ENCODE data around the gene NTRK1.

The NTRK1 gene

DNA sequence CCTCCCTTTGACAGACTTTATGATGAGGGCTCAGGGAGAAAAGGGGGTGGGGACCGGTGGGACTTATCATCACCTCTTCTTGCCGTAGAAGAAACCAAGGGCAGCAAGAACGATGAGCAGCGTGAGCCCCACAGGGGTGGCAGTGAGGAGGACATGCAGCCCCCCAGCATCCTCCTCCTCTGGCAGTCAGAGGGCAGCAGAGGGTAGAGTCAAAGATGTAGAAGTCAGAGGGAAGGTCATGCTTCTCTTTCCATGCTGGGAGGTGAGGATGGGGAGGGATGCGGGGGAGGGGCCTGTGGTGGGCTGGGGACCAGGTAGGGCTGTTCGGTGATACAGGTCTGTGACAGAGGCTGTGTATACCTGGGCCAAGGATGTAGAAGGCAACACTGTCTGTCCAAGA is 16.6 kb upstream of the NTRK1 start:
- intact Hi-C loops (cut with micrococcal nuclease), result no loop called here
- H3K4me1 Mint-ChIP-seq (ENCODE audit: low read depth), result peaks cover 20% of the 10 kb centered on the region
- no peak overlapping the region for H3K27ac Mint-ChIP-seq
- peaks cover 92% of the 10 kb centered on the region for H3K27me3 Mint-ChIP-seq
- H3K9me3 Mint-ChIP-seq, result no peaks in the 10 kb centered on the region
- H3K36me3 Mint-ChIP-seq (ENCODE audit: low read depth), result no peaks in the 10 kb centered on the region
- H3K4me3 Mint-ChIP-seq, result no peak overlapping the region

DNA sequence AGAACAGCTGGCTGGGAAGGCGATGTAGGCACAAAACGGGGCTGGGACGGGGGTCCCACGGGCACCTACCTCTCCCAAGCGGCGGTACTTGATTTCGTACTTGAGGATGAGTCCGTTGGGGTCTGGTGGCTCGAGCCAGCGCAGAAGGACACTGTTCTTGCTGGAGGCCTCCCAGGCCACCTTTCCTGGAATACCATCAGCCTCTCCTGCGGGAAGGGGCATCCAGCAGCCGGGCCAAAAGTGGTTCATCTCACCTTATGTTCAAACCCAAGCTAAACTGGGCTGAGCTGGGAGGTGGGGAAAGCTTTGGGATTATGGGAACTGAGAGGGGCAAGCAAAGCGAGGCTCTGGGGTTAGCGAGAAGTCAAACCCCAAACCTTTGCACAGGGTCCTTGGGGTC is 16.0 kb upstream of the NTRK1 start:
- no peaks in the 10 kb centered on the region for H3K9me3 Mint-ChIP-seq
- H3K4me1 Mint-ChIP-seq (ENCODE audit: low read depth), result peaks cover 20% of the 10 kb centered on the region
- intact Hi-C loops (cut with micrococcal nuclease), result no loop called here
- H3K27me3 Mint-ChIP-seq, result peaks cover 92% of the 10 kb centered on the region
- no peak overlapping the region for H3K4me3 Mint-ChIP-seq
- no peak overlapping the region for H3K27ac Mint-ChIP-seq
- no peaks in the 10 kb centered on the region for H3K36me3 Mint-ChIP-seq (ENCODE audit: low read depth)

DNA sequence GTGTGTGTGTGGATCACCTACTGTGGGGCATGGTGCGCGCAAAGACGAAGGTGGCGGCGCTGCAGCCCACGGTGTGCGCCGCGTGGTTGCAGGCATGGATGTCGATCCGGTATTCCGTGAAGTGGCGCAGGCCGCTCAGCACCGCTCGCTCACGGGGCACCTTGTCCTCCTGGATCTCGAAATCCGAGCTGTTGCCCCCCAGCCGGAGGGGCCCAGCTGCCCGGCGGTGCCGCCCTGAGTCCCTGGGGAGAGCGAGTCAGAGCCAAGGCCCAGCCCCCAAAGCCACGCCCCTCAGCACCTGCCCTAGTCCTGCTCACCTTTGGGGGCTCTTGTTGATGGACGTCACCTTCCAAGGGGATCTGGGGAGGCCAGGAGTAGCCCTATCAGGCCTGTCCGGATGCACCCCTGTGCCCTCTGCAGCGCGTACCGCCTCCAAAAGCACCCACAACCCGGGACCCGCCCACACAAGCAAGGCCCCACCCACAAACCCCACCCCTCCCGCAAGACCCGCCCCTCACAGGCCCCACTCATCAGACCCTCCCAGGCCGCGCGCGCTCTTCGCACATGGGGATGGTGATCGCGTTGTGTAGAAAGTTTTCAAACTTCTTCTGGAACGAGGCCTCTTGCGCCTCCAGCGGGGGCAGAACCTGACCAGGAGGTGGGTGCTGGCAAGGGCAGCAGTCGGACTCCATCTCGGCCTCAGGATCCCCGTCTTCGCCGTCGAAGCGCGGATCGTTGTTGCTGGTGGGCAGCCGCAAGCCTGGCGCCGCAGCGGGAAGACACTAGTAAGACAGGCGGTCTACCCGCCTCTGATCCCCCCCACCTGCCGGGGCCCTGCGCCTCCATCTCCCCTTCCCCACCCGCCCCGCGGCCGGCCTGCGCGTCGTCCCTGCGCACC is 15.4 kb upstream of the NTRK1 start:
- Mint-ChIP-seq H3K27me3 (peaks cover 92% of the 10 kb centered on the region), H3K4me3 (no peak overlapping the region), H3K4me1 (ENCODE audit: low read depth) (peaks cover 20% of the 10 kb centered on the region), H3K9me3 (no peaks in the 10 kb centered on the region), H3K36me3 (ENCODE audit: low read depth) (no peaks in the 10 kb centered on the region), H3K27ac (no peak overlapping the region)
- intact Hi-C loops (cut with micrococcal nuclease), result no loop called here

DNA sequence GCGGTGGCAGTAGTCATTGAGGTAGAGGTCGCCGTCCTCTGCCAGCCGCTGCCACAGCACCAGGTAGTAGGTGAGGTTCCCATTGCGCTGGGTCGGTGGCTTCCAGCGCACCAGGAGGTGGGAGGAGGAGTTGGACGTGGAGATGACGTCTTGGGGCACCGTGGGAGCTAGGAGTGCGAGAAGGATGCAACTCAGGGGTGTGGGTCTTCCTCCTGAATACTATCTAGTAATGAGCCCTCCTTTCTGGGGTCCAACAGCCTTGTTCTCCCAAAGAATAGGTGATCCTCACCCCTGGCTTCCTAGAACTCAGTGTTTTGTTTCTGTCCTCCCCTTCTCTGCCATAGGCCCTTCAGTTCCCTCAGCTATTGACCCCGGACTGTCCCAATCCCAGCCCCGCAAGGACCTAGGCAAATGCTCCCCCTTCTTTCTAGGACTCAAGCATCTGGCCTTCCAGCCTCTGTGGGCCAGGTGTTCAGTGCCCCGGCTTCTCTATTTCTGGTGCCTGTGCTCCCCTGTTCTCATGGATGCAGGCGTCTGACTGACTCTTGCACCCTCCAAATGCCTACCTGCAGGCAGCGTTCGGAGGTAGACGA is 14.6 kb upstream of the NTRK1 start:
- Mint-ChIP-seq H3K4me3 (no peak overlapping the region), H3K36me3 (ENCODE audit: low read depth) (no peaks in the 10 kb centered on the region), H3K27ac (no peak overlapping the region), H3K4me1 (ENCODE audit: low read depth) (peaks cover 20% of the 10 kb centered on the region), H3K27me3 (peaks cover 85% of the 10 kb centered on the region), H3K9me3 (no peaks in the 10 kb centered on the region)
- intact Hi-C loops (cut with micrococcal nuclease), result no loop called here

DNA sequence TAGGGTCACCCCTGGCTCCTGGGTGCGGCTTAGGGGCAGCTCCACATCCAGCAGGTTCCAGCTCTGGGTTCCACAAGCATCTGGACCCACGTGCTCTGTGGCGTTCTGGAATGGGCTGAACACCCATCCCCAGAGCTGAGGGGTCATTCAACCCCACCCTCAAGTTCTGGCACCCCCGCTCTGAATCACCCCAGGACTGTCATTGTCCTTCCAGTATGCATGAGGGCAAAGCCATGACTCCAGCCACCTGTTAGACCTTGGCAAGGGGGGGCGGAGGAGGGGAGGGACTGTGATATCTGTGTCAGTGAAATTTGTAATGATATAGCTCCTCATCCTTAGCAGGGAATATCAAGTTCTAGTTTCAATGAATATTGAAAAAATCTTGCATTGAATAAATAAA is 14.0 kb upstream of the NTRK1 start:
- H3K36me3 Mint-ChIP-seq (ENCODE audit: low read depth), result no peaks in the 10 kb centered on the region
- peaks cover 86% of the 10 kb centered on the region for H3K27me3 Mint-ChIP-seq
- intact Hi-C loops (cut with micrococcal nuclease), result no loop called here
- H3K27ac Mint-ChIP-seq, result no peak overlapping the region
- H3K4me1 Mint-ChIP-seq (ENCODE audit: low read depth), result peaks cover 20% of the 10 kb centered on the region
- no peak overlapping the region for H3K4me3 Mint-ChIP-seq
- H3K9me3 Mint-ChIP-seq, result no peaks in the 10 kb centered on the region

DNA sequence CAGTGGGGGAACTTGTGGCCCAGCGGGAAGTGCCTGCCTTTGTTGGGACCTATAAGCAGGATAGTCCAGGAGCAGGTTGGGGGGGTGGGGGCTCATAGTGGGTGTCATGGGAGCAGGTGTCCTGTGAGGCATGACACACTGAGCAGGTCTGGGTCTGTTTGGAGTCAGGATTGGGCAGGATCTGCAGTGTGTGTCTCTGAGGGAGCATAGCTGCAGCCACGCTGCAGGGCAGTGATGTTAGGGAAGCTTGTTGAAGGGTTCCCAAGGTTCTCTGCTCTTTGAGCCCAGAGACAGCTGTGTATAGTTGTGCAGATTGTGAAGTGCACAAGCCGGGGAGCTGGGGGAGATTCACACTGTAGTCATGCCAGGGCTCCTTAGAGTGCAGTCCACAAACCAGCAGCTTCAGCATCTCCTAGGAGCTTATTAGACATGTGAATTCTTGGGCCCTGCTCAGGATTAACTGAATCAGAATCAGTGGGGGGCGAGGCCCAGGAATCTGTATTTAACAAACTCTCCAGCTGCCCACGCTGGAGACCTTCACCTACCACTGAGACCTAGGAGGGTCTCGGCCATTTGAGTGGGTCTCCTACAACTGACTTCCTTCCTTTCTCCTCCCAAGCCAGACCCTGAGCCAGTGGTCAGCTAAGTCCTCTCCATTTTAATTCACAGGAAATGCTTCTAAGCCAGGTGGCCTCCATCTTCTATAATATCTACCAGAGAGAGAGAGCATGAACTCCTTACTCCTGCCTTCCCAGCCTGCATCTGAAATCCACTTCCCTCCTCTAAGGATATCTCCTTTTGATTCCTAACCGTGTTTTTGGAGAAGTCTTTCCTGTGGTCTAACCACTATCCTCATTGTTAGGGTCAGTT is 12.8 kb upstream of the NTRK1 start:
- H3K9me3 Mint-ChIP-seq, result no peaks in the 10 kb centered on the region
- no peaks in the 10 kb centered on the region for H3K36me3 Mint-ChIP-seq (ENCODE audit: low read depth)
- peaks cover 17% of the 10 kb centered on the region for H3K4me1 Mint-ChIP-seq (ENCODE audit: low read depth)
- no peak overlapping the region for H3K4me3 Mint-ChIP-seq
- intact Hi-C loops (cut with micrococcal nuclease), result no loop called here
- H3K27ac Mint-ChIP-seq, result no peak overlapping the region
- peaks cover 81% of the 10 kb centered on the region for H3K27me3 Mint-ChIP-seq

DNA sequence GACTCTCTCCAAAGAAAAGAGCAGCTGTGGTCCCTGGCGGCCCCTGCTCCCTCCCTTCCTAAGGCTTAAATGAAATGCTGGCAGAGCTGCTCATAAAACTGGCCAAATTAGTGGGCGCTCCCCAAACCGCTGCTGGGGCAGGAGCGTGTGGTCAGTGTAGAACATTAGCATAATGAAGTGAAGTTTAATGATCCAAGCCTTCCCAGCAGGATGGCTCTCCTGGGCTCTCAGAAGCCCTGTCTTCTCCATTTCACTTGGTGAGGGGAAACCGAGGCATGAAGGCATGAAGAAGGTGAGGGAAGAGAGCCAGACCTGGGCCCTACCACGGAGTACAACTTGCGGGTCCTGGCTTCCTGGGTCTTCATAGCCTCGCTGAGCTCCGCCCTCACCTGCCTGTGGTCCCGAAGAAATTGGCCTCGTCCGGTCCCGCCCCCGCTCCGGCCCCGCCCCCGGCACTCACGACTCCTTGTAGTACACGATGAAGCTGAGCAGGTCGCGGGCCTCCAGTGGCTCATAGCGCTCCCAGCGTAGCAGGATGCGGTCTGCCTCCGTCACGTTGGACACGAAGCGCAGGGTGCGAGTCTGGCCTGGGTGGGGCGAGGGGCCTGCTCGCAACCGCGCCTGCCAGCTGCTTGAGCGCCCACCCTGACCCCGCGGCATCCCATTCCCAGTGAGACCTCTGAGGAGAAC is 12.1 kb upstream of the NTRK1 start:
- intact Hi-C loops (cut with micrococcal nuclease), result no loop called here
- H3K4me1 Mint-ChIP-seq (ENCODE audit: low read depth), result peaks cover 10% of the 10 kb centered on the region
- no peaks in the 10 kb centered on the region for H3K36me3 Mint-ChIP-seq (ENCODE audit: low read depth)
- peaks cover 81% of the 10 kb centered on the region for H3K27me3 Mint-ChIP-seq
- no peak overlapping the region for H3K4me3 Mint-ChIP-seq
- H3K9me3 Mint-ChIP-seq, result no peaks in the 10 kb centered on the region
- H3K27ac Mint-ChIP-seq, result no peak overlapping the region

DNA sequence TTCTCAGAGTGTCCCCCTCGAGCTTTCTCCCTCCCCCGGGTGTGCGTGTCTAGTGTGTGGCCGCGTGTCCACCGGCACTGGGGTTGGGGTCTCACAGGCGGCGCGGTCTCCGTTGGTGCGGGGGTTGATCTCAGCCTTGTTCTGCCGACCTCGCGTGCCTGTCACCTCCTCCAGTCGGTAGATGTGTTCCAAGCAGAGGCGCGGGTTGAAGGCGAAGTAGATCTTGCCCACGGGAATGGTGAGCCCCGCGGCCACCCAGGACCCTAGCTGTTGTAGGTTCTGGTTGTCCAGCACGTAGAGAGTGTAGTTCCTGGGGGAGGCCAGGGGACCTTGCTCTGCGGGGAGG is 11.5 kb upstream of the NTRK1 start:
- Mint-ChIP-seq H3K4me3 (no peak overlapping the region), H3K27ac (no peak overlapping the region), H3K36me3 (ENCODE audit: low read depth) (no peaks in the 10 kb centered on the region), H3K27me3 (peaks cover 81% of the 10 kb centered on the region), H3K4me1 (ENCODE audit: low read depth) (peaks cover 10% of the 10 kb centered on the region), H3K9me3 (no peaks in the 10 kb centered on the region)
- intact Hi-C loops (cut with micrococcal nuclease), result no loop called here

DNA sequence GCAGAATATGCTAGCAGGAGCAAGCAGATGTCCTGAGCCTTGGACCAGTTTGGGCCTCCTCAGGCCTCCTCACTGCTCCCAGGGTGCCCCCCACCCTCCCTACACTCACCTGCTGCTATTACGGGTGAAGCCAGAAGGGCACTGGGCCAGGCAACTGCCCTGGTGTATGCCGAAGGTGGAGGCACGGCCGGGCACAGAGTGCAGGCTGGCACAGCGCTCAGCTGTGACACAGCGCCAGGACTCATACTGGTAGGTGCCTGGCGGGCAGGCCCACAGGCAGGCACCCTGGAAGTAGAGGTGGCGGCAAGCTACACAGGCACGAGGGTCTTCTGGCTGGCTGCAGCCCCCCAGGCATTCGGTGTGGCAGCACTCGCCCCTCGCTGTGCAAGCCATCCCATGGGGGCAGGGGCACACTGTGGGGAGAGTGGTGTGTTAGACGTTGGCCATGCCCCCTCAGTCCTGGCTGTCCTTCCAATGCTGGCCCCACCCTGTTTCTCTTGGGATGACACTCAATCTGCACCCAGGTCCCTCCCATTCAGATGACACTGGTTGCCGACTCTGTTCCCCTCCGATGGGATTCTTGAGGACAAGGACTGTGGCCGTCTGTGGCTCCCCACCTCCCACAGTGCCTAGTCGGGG is 8.8 kb upstream of the NTRK1 start:
- Mint-ChIP-seq H3K4me3 (no peak overlapping the region), H3K27ac (no peak overlapping the region), H3K27me3 (peaks cover 66% of the 10 kb centered on the region), H3K4me1 (ENCODE audit: low read depth) (peaks cover 6% of the 10 kb centered on the region), H3K9me3 (no peaks in the 10 kb centered on the region), H3K36me3 (ENCODE audit: low read depth) (no peaks in the 10 kb centered on the region)
- intact Hi-C loops (cut with micrococcal nuclease), result no loop called here

DNA sequence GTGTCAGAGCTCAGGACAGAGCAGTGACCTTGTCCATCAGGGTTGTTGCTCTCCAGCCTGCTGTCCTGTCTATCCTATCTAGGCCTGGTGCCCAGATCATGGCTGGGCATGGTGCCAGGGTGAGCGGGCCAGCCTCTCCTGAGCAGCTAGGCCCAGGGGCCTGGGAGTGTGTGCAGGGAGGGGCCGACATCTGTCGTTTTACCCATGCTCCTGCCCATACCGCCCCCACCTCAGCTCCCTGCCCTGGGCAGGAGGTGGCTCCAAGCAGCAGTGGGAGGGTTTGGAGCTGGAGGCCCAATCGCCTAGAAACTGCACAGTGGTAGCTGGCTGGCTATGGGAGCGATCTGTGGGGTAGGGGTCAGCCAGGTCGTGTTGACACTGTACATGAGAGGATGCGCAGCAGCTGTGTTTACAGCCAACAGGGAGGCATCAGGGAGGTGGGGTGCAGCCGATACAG is 8.2 kb upstream of the NTRK1 start:
- intact Hi-C loops (cut with micrococcal nuclease), result no loop called here
- Mint-ChIP-seq H3K36me3 (ENCODE audit: low read depth) (no peaks in the 10 kb centered on the region), H3K9me3 (no peaks in the 10 kb centered on the region)

DNA sequence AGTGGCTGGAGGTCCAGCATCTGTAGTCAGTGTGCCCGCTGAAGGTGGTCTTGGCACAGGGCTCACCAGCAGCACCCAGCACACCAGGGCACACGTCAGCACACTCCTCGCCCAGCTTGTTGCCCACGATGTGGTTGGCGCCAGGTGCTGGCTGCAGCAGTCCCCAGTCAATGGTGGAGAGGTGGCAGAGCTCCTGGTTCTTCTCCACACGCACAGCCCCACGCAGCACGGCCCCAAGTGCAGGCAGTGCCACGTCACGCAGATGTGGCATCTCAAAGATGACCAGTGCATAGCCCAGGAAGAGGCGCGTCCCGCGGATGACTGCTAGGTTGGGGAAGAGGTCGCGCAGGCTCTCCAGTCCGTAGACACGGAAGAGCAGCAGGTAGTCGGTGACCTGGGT is 6.9 kb upstream of the NTRK1 start:
- Mint-ChIP-seq H3K27ac (no peak overlapping the region), H3K27me3 (peaks cover 67% of the 10 kb centered on the region), H3K36me3 (ENCODE audit: low read depth) (no peaks in the 10 kb centered on the region), H3K4me3 (no peak overlapping the region), H3K4me1 (ENCODE audit: low read depth) (peaks cover 11% of the 10 kb centered on the region), H3K9me3 (no peaks in the 10 kb centered on the region)
- intact Hi-C loops (cut with micrococcal nuclease), result no loop called here

More for the DNA sequence above, 8.2 kb upstream of the NTRK1 start:
- Mint-ChIP-seq H3K4me3 (no peak overlapping the region), H3K4me1 (ENCODE audit: low read depth) (peaks cover 7% of the 10 kb centered on the region), H3K27me3 (peaks cover 66% of the 10 kb centered on the region), H3K27ac (no peak overlapping the region)

DNA sequence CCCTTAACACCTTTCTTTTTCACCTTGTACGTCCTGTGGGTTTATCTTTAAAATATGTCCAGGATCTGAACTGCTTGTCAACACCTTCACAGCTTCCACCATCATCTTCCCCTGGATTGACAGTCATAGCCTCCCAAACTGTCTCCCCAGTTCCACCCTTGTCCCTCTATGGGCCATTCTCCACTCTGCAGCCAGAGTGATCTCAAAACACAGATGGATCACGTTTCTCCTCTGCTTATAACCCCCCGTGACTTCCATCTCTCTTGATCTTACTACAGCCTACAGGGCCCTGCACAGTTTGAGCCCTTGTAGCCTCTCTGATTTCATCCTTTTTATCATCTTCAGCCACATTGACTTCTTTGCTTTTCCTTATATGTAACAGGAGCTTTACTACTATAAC is 6.0 kb upstream of the NTRK1 start:
- intact Hi-C loops (cut with micrococcal nuclease), result no loop called here
- peaks cover 65% of the 10 kb centered on the region for H3K27me3 Mint-ChIP-seq
- no peaks in the 10 kb centered on the region for H3K9me3 Mint-ChIP-seq
- H3K4me3 Mint-ChIP-seq, result no peak overlapping the region
- H3K27ac Mint-ChIP-seq, result no peak overlapping the region
- no peaks in the 10 kb centered on the region for H3K36me3 Mint-ChIP-seq (ENCODE audit: low read depth)
- H3K4me1 Mint-ChIP-seq (ENCODE audit: low read depth), result peaks cover 17% of the 10 kb centered on the region

DNA sequence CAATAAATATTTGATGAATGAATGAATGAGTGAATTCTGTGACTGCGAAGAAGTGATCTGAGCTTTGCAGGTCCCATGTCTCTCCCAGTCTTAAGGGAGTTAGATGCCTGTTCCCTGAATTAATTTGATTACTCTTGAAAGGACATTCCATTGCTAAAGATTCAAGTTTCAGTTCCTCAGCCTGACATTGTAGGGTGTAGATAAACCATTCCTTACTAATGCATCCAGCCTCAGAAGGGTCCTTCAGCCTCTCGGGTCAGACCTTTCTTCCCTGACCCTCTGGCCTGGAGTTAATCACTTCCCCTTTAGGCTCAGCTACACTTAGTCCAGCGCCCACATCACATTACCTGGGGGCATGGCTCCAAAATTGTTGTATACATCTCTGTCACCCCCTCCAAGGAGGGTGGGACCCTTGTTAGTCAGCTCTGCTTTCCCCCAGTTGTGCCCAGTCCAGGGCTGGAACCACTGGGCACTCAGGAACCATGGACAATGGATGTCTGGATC is 4.3 kb upstream of the NTRK1 start:
- intact Hi-C loops (cut with micrococcal nuclease), result no loop called here
- Mint-ChIP-seq H3K4me1 (ENCODE audit: low read depth) (peaks cover 28% of the 10 kb centered on the region), H3K36me3 (ENCODE audit: low read depth) (no peaks in the 10 kb centered on the region), H3K27me3 (peaks cover 71% of the 10 kb centered on the region), H3K4me3 (no peak overlapping the region), H3K27ac (no peak overlapping the region), H3K9me3 (no peaks in the 10 kb centered on the region)

All from dendritic cell treated with granulocyte-macrophage colony-stimulating factor and Interleukin-4, amounts not matched to agents 40 ng/mL and 50 ng/mL, for 4 days (primary cell).